DOHH2 (cell line): Measurements from ENCODE around the gene ALK.

Experiments
- H3F3A ChIP-seq: fragments of 200-600 bp; sonication (generic), shearing (Covaris generic); 2 replicates; pipeline ENCODE4 v1.6.0; 2016; ENCODE audit warnings: antibody characterized with exemption, mild to moderate bottlenecking; ENCODE audit not compliant: control insufficient read depth, insufficient read depth
- H3K27ac ChIP-seq: fragments of 200-600 bp; sonication (generic); 2 replicates; pipeline ENCODE4 v1.5.1; 2014; ENCODE audit warnings: low read depth, mild to moderate bottlenecking, low read length, moderate library complexity
- H3K27me3 ChIP-seq: fragments of 200-600 bp; sonication (generic); 2 replicates; pipeline ENCODE4 v1.6.1; 2014; ENCODE audit warnings: mild to moderate bottlenecking, low read length, mixed read lengths; ENCODE audit not compliant: control insufficient read depth
- H3K36me3 ChIP-seq: fragments of 200-600 bp; sonication (generic); 2 replicates; pipeline ENCODE4 v1.6.1; 2014; ENCODE audit warnings: mild to moderate bottlenecking, low read length, moderate library complexity, mixed read lengths; ENCODE audit not compliant: control insufficient read depth
- H3K4me1 ChIP-seq: fragments of 200-600 bp; sonication (generic); 2 replicates; pipeline ENCODE4 v1.6.1; 2014; ENCODE audit warnings: mild to moderate bottlenecking, low read length, mixed read lengths; ENCODE audit not compliant: control insufficient read depth
- H3K4me2 ChIP-seq: fragments of 200-600 bp; sonication (generic); 2 replicates; pipeline ENCODE4 v1.6.0; 2014; ENCODE audit warnings: mild to moderate bottlenecking, low read length, moderate library complexity
- H3K4me3 ChIP-seq: fragments of 200-600 bp; sonication (generic); 2 replicates; pipeline ENCODE4 v1.5.1; 2014; ENCODE audit warnings: mild to moderate bottlenecking, low read length, mixed read lengths
- H3K79me2 ChIP-seq: fragments of 200-600 bp; sonication (generic); 2 replicates; pipeline ENCODE4 v1.6.1; 2014; ENCODE audit warnings: mild to moderate bottlenecking, low read length, mixed read lengths; ENCODE audit not compliant: control insufficient read depth
- H3K9me2 ChIP-seq: fragments of 200-600 bp; sonication (generic); replicated peaks from 2 replicates; pipeline ENCODE4 v1.6.1; 2014; ENCODE audit warnings: mild to moderate bottlenecking, low read length, mixed read lengths; ENCODE audit not compliant: control insufficient read depth
- H3K9me3 ChIP-seq: fragments of 200-600 bp; sonication (generic); 2 replicates; pipeline ENCODE4 v1.6.1; 2014; ENCODE audit warnings: antibody characterized with exemption, low read length, mixed read lengths; ENCODE audit not compliant: control insufficient read depth, insufficient read depth
- H4K20me1 ChIP-seq: fragments of 200-600 bp; sonication (generic); 2 replicates; pipeline ENCODE4 v1.6.0; 2014; ENCODE audit warnings: low read depth, mild to moderate bottlenecking, antibody characterized with exemption, low read length, moderate library complexity; ENCODE audit not compliant: control insufficient read depth, insufficient read depth
- CTCF ChIP-seq: fragments of 200-600 bp; sonication (generic); IDR thresholded peaks from one replicate; pipeline ENCODE4 v1.5.1; 2014; ENCODE audit warnings: antibody characterized with exemption, mild to moderate bottlenecking, low read depth, low read length; ENCODE audit not compliant: poor library complexity, severe bottlenecking
- EZH2phosphoT487 ChIP-seq: fragments of 200-600 bp; sonication (generic); IDR thresholded peaks from 2 replicates; pipeline ENCODE4 v1.6.1; 2017; ENCODE audit warnings: borderline replicate concordance, mild to moderate bottlenecking, antibody characterized with exemption, low read length, moderate library complexity, mixed read lengths

Gene ALK

GRCh38 chr2:29694741-29695140 is 226.6 kb downstream of the ALK start:
- Histone ChIP-seq H3K36me3 (no peaks in the 10 kb centered on the region), H3K4me1 (no peaks in the 10 kb centered on the region), H3K27me3 (no peaks in the 10 kb centered on the region), H3K79me2 (no peaks in the 10 kb centered on the region), H3K27ac (no peak overlapping the region), H3K9me3 (no peaks in the 10 kb centered on the region), H3K4me2 (no peak overlapping the region), H4K20me1 (no peaks in the 10 kb centered on the region), H3K4me3 (no peak overlapping the region), H3F3A (no peaks in the 10 kb centered on the region), H3K9me2 (no peaks in the 10 kb centered on the region)
- TF ChIP-seq CTCF (no peak), EZH2phosphoT487 (no peak)

- no peaks in the 10 kb centered on the region for H3K36me3 ChIP-seq
- H3K27ac ChIP-seq, result no peak overlapping the region
- H3K27me3 ChIP-seq, result no peaks in the 10 kb centered on the region
- H3K4me1 ChIP-seq, result no peaks in the 10 kb centered on the region
- no peak overlapping the region for H3K4me3 ChIP-seq
- H3F3A ChIP-seq, result no peaks in the 10 kb centered on the region
- H3K4me2 ChIP-seq, result no peak overlapping the region
- no peaks in the 10 kb centered on the region for H3K79me2 ChIP-seq
- TF ChIP-seq CTCF (no peak), EZH2phosphoT487 (no peak)
- H3K9me2 ChIP-seq, result no peaks in the 10 kb centered on the region
- no peaks in the 10 kb centered on the region for H4K20me1 ChIP-seq
- no peaks in the 10 kb centered on the region for H3K9me3 ChIP-seq
Observed at GRCh38 chr2:29691391-29691950, 229.9 kb downstream of the ALK start.

- Histone ChIP-seq H3F3A (no peaks in the 10 kb centered on the region), H3K4me3 (no peak overlapping the region), H3K36me3 (no peaks in the 10 kb centered on the region)
Observed at GRCh38 chr2:29689666-29690065, 231.7 kb downstream of the ALK start.

More at GRCh38 chr2:29689666-29690065, 231.7 kb downstream of the ALK start:
- Histone ChIP-seq H3K79me2 (no peaks in the 10 kb centered on the region), H3K9me2 (no peaks in the 10 kb centered on the region), H4K20me1 (no peaks in the 10 kb centered on the region), H3K27me3 (no peaks in the 10 kb centered on the region), H3K27ac (no peak overlapping the region), H3K9me3 (no peaks in the 10 kb centered on the region), H3K4me2 (no peak overlapping the region), H3K4me1 (no peaks in the 10 kb centered on the region)
- TF ChIP-seq CTCF (no peak), EZH2phosphoT487 (no peak)
